Bronchial epithelial cell (primary cell): ENCODE results near the gene IGSF8. TPM values are rescaled to one million over a fixed set of nuclear protein-coding genes. Genes with fewer than 3 reads are reported as not detected.

Experiments used
- DNase-seq: peaks from one replicate; pipeline ENCODE4 v3.0.0-alpha.2; 2010; ENCODE audit warnings: low read depth
- FAIRE-seq: peaks from 2 replicates; lab custom pipeline; 2011; peaks lifted over from hg19 to GRCh38; lab: Jason Lieb, UNC
- H3K27me3 ChIP-seq: 2 replicates; pipeline ENCODE4 v1.5.1; 2011; ENCODE audit warnings: low read length; ENCODE audit not compliant: control insufficient read depth, insufficient read depth
- H3K36me3 ChIP-seq: 2 replicates; pipeline ENCODE4 v1.5.1; 2011; ENCODE audit warnings: low read length; ENCODE audit not compliant: control insufficient read depth, insufficient read depth
- H3K4me3 ChIP-seq: 2 replicates; pipeline ENCODE4 v1.5.1; 2011; ENCODE audit warnings: mild to moderate bottlenecking, low read depth, low read length, control low read depth
- total RNA-seq: library from RNA; depleted of rRNA; stranded (reverse); fragments of >200 nt; gene quantifications from 2 replicates; pipeline ENCODE4 v1.2.1, GENCODE V29; 2014
- TF ChIP-seq, protein P1 (sequence below): IDR thresholded peaks from 2 replicates; pipeline ENCODE4 v1.5.1; 2011; ENCODE audit warnings: mild to moderate bottlenecking, moderate library complexity, low read length, control low read depth, inconsistent platforms; ENCODE audit not compliant: insufficient read depth, severe bottlenecking

The IGSF8 gene
- total RNA-seq, 1 donor from 2014 or later = 42.6 TPM

DNA sequence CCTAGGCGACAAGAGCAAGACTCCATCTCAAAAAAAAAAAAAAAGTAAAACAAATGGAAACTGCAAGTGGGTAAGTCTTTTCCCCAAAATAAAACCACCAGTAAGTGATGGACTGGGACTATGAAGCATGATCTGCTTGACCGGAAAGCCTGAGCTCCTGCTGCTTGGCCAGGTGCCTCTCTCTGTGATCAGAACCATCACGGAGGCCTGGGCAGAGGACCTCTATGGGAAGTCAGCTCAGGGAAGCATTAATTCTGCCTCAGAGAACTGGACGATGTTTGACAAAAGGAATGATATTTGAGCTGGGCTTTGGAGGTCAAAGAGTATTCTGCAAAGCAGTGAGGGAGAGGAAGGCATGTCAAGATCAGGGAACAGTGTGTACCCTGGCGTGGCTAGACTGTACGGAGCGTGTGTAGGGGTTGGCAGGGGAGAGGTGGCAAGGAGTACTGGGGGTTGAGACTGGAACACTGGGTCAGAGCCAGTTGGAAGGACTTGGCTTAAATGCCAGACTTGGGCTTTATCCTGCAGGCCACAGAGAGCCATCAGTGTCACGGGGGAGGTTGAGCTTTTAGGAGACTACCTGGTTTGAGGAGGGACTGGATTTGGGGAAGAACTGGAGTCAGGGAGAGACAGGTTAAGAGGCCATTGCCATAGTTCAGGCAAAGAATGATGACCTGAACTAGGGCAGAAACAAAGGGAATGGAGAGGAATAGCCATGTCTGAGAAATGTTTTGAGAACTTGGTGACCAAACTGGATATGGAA, 33.6 kb upstream of the IGSF8 start:
- TF ChIP-seq, protein P1, sequence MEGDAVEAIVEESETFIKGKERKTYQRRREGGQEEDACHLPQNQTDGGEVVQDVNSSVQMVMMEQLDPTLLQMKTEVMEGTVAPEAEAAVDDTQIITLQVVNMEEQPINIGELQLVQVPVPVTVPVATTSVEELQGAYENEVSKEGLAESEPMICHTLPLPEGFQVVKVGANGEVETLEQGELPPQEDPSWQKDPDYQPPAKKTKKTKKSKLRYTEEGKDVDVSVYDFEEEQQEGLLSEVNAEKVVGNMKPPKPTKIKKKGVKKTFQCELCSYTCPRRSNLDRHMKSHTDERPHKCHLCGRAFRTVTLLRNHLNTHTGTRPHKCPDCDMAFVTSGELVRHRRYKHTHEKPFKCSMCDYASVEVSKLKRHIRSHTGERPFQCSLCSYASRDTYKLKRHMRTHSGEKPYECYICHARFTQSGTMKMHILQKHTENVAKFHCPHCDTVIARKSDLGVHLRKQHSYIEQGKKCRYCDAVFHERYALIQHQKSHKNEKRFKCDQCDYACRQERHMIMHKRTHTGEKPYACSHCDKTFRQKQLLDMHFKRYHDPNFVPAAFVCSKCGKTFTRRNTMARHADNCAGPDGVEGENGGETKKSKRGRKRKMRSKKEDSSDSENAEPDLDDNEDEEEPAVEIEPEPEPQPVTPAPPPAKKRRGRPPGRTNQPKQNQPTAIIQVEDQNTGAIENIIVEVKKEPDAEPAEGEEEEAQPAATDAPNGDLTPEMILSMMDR = no peak
- no peak overlapping the region for H3K4me3 ChIP-seq
- FAIRE-seq (no peak), DNase-seq (no peak)
- H3K36me3 ChIP-seq = no peaks in the 10 kb centered on the region
- peaks cover 4% of the 10 kb centered on the region for H3K27me3 ChIP-seq

DNA sequence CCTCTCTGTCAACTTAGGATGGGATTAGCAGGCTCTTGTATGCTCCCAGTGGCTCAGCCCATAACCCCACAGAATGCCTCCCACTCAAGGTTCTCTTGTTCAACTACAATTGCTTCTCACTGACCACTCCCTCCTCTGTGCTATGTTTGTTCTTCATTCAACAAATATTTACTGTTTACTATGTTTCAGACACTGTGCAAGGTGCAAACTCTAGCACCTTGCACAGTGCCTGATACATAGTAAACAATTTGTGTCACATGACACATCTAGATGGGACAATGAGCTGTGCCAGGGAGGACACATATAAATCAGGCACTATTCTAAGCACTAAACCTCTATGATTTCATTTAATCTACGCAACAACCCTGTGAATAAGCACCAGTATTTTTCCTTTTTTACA, 32.5 kb upstream of the IGSF8 start:
- no peak overlapping the region for H3K4me3 ChIP-seq
- H3K36me3 ChIP-seq = no peaks in the 10 kb centered on the region
- no peak for DNase-seq
- FAIRE-seq = no peak
- peaks cover 2% of the 10 kb centered on the region for H3K27me3 ChIP-seq
- TF ChIP-seq, protein P1 = no peak

DNA sequence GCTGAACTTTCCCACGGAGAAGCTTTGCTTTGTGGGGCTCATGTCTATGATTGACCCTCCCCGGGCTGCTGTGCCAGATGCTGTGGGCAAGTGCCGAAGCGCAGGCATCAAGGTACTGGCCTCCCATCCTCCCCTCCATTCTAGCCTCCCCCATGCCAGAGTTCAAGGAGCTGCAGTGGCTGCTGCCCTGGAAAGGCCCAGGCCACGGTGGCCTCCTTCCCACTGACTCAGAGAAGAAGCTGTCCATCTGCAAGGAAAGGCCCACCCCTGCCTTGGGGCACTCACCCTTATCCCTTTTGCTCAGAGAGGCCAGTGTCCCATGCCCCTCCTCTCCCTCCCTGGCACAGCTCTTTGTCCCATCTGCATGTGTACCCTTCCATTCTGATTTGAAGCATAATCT, 32.1 kb upstream of the IGSF8 start:
- Histone ChIP-seq H3K4me3 (no peak overlapping the region), H3K27me3 (peaks cover 2% of the 10 kb centered on the region), H3K36me3 (no peaks in the 10 kb centered on the region)
- DNase-seq (no peak), FAIRE-seq (no peak)
- TF ChIP-seq, protein P1 = no peak

DNA sequence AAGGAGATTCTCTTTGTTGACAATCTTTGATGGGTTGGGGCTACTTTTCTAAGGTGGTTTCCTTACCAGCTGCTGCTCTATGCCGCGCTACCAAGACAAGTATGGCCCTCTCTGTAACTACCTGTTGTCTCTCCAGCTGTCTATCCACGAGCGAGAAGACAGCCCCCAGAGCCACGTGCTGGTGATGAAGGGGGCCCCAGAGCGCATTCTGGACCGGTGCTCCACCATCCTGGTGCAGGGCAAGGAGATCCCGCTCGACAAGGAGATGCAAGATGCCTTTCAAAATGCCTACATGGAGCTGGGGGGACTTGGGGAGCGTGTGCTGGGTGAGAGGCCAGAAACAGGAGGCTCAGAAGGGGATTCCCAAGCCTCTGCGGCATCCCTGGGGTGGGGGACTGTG, 31.5 kb upstream of the IGSF8 start:
- Histone ChIP-seq H3K4me3 (no peak overlapping the region), H3K27me3 (peaks cover 2% of the 10 kb centered on the region), H3K36me3 (no peaks in the 10 kb centered on the region)
- TF ChIP-seq, protein P1 = no peak
- DNase-seq = no peak
- peak; percentile 23 for FAIRE-seq

DNA sequence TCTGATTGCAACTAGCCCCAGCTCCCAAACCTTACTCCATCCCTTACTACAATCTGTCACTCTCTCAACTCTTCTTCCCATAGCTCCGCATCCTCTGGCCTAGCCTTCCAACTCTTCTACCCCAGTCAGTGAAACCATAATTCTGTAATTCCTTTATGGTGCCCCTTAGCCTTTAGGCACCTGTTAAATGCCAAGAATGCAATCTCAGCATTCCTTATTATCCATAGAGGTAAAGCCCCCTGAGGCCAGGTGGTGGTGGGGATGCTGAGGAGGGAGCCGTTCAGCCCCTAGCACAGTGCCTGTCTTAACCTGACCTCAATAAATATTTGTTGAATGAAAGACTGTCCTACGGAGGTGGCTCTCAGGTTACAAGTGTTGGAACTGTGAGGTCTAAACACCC, 31.1 kb upstream of the IGSF8 start:
- Histone ChIP-seq H3K36me3 (no peaks in the 10 kb centered on the region), H3K4me3 (no peak overlapping the region), H3K27me3 (peaks cover 2% of the 10 kb centered on the region)
- DNase-seq = no peak
- FAIRE-seq = no peak
- TF ChIP-seq, protein P1 = no peak

DNA sequence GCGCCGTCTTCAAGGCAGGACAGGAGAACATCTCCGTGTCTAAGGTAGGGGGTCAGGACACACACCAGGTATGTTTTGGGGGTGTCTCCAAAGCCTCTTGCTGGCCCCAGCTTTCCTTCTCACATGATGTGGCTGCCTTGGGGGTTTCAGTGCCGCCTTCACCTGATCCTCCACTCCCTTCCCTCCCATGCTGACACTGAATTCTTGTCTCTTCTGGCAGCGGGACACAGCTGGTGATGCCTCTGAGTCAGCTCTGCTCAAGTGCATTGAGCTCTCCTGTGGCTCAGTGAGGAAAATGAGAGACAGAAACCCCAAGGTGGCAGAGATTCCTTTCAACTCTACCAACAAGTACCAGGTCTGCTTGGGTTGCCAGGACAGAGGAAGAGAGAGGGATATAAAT, 30.6 kb upstream of the IGSF8 start:
- DNase-seq = no peak
- TF ChIP-seq, protein P1 = no peak

More for the DNA sequence above, 30.6 kb upstream of the IGSF8 start:
- H3K27me3 ChIP-seq = peaks cover 2% of the 10 kb centered on the region
- no peaks in the 10 kb centered on the region for H3K36me3 ChIP-seq
- H3K4me3 ChIP-seq = no peak overlapping the region
- peak; percentile 7 for FAIRE-seq
